Measurements from ENCODE around the gene DYNC2H1.

DYNC2H1 gene

GRCh38 chr11:103465555-103466140 is 356.4 kb downstream of the DYNC2H1 start:
- H3K4me3 ChIP-seq (ENCODE audit: low read depth, low read length), result no peak overlapping the region
- TF ChIP-seq, protein P1, sequence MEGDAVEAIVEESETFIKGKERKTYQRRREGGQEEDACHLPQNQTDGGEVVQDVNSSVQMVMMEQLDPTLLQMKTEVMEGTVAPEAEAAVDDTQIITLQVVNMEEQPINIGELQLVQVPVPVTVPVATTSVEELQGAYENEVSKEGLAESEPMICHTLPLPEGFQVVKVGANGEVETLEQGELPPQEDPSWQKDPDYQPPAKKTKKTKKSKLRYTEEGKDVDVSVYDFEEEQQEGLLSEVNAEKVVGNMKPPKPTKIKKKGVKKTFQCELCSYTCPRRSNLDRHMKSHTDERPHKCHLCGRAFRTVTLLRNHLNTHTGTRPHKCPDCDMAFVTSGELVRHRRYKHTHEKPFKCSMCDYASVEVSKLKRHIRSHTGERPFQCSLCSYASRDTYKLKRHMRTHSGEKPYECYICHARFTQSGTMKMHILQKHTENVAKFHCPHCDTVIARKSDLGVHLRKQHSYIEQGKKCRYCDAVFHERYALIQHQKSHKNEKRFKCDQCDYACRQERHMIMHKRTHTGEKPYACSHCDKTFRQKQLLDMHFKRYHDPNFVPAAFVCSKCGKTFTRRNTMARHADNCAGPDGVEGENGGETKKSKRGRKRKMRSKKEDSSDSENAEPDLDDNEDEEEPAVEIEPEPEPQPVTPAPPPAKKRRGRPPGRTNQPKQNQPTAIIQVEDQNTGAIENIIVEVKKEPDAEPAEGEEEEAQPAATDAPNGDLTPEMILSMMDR (IDR thresholded peaks at IDR 0.05; ENCODE audit: low read depth, low read length, missing control alignments), result no peak
- in situ Hi-C loops (cut with HindIII; ENCODE audit: low sequenced_read_pairs), result no loop called here
- DNase-seq (ENCODE audit: low read depth), result no peak

DNA sequence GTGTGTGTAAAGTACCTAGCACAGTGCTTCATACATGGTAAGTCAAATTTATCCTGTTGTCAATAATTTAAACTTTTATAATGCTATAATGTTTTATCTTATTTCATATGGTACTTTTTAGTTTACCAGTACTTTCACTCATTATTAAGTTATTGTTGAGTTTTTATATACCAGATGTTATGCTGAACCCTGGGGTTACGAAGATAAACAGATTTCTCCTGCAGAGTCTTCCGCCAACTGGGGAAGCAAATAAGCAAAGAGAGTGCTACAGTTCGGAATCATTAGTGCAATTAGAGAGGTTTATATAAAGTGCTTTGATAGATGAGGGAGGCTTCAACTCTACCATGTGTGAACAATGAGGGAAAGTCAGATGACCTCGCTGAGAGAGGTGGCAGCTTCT is 362.3 kb downstream of the DYNC2H1 start:
- TF ChIP-seq, protein P1 (IDR thresholded peaks at IDR 0.05; ENCODE audit: low read depth, low read length, missing control alignments), result no peak
- in situ Hi-C loops (cut with HindIII; ENCODE audit: low sequenced_read_pairs), result no loop called here
- DNase-seq (ENCODE audit: low read depth), result no peak
- H3K4me3 ChIP-seq (ENCODE audit: low read depth, low read length), result no peak overlapping the region

DNA sequence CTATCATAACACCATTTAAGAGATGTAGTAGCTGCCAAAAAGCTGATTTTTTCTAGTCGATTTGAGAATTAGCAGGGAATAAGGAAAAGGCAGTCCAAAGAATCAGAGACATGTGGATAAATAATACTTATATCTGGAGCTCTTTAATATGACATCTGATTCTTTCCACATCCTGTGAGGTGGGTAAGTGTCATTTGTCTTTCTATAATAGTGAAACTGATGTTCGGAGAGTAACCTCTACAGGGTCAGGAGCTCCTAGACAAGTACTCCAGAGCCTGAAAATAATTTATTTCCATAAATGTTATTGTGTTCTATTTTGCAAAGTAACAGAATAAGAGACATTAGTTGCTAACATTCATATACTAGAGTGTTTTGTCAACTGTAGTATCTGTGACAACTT is 367.6 kb downstream of the DYNC2H1 start:
- no peak for DNase-seq (ENCODE audit: low read depth)
- TF ChIP-seq, protein P1 (IDR thresholded peaks at IDR 0.05; ENCODE audit: low read depth, low read length, missing control alignments), result no peak
- no peak overlapping the region for H3K4me3 ChIP-seq (ENCODE audit: low read depth, low read length)
- in situ Hi-C loops (cut with HindIII; ENCODE audit: low sequenced_read_pairs), result no loop called here

- no peak overlapping the region for H3K4me3 ChIP-seq (ENCODE audit: low read depth, low read length)
- TF ChIP-seq, protein P1 (IDR thresholded peaks at IDR 0.05; ENCODE audit: low read depth, low read length, missing control alignments), result no peak
- in situ Hi-C loops (cut with HindIII; ENCODE audit: low sequenced_read_pairs), result no loop called here
- no peak for DNase-seq (ENCODE audit: low read depth)
Observed at GRCh38 chr11:103480421-103480820, 371.2 kb downstream of the DYNC2H1 start.

GRCh38 chr11:103483996-103484395 is 374.8 kb downstream of the DYNC2H1 start:
- no peak overlapping the region for H3K4me3 ChIP-seq (ENCODE audit: low read depth, low read length)
- TF ChIP-seq, protein P1 (IDR thresholded peaks at IDR 0.05; ENCODE audit: low read depth, low read length, missing control alignments), result no peak
- in situ Hi-C loops (cut with HindIII; ENCODE audit: low sequenced_read_pairs), result no loop called here
- DNase-seq (ENCODE audit: low read depth), result no peak

- in situ Hi-C loops (cut with HindIII; ENCODE audit: low sequenced_read_pairs), result no loop called here
- no peak for DNase-seq (ENCODE audit: low read depth)
- no peak overlapping the region for H3K4me3 ChIP-seq (ENCODE audit: low read depth, low read length)
- TF ChIP-seq, protein P1 (IDR thresholded peaks at IDR 0.05; ENCODE audit: low read depth, low read length, missing control alignments), result no peak
Observed at GRCh38 chr11:103484545-103484944, 375.3 kb downstream of the DYNC2H1 start.

Data from astrocyte of the cerebellum (primary cell).